C4-2B (cell line): ENCODE results near the gene PLIN5.

Experiments used
- H3K27ac ChIP-seq: fragments of 450-650 bp; 2 replicates; pipeline ENCODE4 v1.5.1; 2017
- CTCF ChIP-seq: fragments of 450-650 bp; conservative IDR thresholded peaks from 2 replicates; pipeline ENCODE4 v1.5.1; 2017; ENCODE audit warnings: mild to moderate bottlenecking
- ZFX ChIP-seq: fragments of 450-650 bp; IDR thresholded peaks from 2 replicates; pipeline ENCODE4 v1.6.1; 2017

Gene PLIN5

DNA sequence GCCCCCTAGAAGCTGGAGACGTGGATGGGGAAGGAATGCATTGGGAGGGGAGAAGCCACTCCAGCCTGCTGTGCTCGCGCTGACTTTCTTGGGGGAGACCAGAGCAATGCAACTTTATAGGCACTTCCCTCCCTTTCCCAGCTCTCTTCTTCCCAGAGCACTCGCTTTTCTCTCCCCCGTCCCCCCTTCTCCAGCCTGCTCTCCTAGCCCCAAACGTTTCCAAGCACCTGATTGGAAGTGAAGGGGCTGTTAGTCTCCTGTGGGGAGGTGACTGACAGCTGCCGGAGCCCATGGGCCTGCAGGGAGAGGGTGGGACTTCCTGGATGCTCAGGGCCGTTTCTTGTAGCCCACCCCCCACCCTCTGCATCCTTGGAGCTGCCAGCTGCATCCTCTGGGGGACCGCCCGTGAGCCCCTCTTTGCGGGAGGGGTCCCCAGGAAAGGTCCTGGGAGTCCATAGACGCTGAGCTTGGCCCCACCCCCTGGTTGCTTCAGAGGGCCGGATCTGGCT lies 60.5 kb downstream of the PLIN5 start:
- TF ChIP-seq ZFX (no peak), CTCF (no peak)
- H3K27ac ChIP-seq = no peak overlapping the region

- TF ChIP-seq CTCF (no peak), ZFX (no peak)
- no peak overlapping the region; the same call in 1 of the 2 replicates for H3K27ac ChIP-seq
These were observed 61.1 kb downstream of the PLIN5 start for GRCh38 chr19:4473763-4474513.

DNA sequence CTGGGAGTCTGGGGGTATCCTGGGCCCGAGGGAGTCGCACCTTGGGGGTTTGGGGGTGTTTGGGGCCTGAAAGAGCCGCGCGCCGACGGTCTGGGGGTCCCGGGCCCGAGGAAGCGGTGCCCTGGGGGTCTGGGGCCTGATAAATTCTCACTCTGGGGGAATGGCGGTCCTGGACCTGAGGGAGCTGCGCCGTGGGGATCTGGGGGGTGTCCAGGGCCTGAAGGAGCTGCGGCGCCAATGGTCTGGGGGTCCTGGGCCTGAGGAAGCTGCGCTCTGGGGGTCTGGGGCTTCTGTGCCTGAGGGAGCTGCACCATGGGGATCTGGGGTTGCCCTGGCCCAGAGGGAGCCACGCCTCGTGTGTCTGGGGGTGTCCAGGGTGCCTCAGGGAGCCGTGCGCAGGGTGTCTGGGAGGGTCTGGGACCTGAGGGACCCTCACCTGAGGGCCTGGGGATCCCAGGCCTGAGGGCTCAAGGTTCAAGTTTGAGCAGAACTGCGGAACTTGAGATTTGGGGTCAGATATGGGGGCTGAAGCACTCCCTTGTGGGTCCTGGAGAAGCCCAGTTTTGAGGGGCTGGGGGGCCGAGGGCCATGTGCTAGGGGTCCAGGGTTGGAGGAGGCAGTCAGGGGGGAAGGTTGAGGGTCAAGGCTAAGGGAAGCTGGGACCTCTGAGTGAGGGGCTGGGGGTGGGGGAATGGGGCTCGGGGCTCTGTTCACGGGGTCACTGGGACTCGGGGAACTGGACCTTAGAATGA lies 61.8 kb downstream of the PLIN5 start:
- H3K27ac ChIP-seq = peak overlapping the region; percentile 81
- TF ChIP-seq CTCF = no peak
- no peak for TF ChIP-seq ZFX
